Liver (tissue), 9 donors: ENCODE measurements around the gene C16orf92. TPM values are rescaled to one million over a fixed set of nuclear protein-coding genes. Genes with fewer than 3 reads are reported as not detected.

Experiments
- DNase-seq: peaks from one replicate; pipeline ENCODE4 v3.0.0-alpha.2; 2017; ENCODE audit warnings: low spot score
- H3K27ac ChIP-seq, 2 donors: one replicate each; pipeline ENCODE4 v1.7.0; 2013; ENCODE audit warnings: inconsistent platforms in 2 of 2, low read length in 2 of 2, control low read depth in 1 of 2, low read depth in 1 of 2, mild to moderate bottlenecking in 1 of 2
- H3K27me3 ChIP-seq, 4 donors: one replicate each; pipeline versions ENCODE4 v1.6.1 to v1.7.0; 2013; ENCODE audit warnings: low read length in 3 of 4, inconsistent platforms in 1 of 4, mild to moderate bottlenecking in 1 of 4, moderate library complexity in 1 of 4; ENCODE audit not compliant: control insufficient read depth in 4 of 4, insufficient read depth in 4 of 4
- H3K36me3 ChIP-seq, 4 donors: one replicate each; pipeline versions ENCODE4 v1.6.1 to v1.7.0; 2013; ENCODE audit warnings: low read length in 3 of 4, mild to moderate bottlenecking in 3 of 4, low read depth in 1 of 4, moderate library complexity in 1 of 4; ENCODE audit not compliant: control insufficient read depth in 4 of 4, insufficient read depth in 3 of 4
- H3K4me1 ChIP-seq, 4 donors: one replicate each; pipeline versions ENCODE4 v1.6.1 to v1.7.0; 2013; ENCODE audit warnings: low read length in 3 of 4, mild to moderate bottlenecking in 3 of 4, moderate library complexity in 1 of 4; ENCODE audit not compliant: control insufficient read depth in 4 of 4, insufficient read depth in 4 of 4
- H3K4me3 ChIP-seq, 3 donors: one replicate each; pipeline versions ENCODE4 v1.6.1 to v1.7.0; 2013; ENCODE audit warnings: low read length in 3 of 3, control low read depth in 1 of 3, low read depth in 1 of 3, mild to moderate bottlenecking in 1 of 3
- H3K9ac ChIP-seq, 2 donors: one replicate each; pipeline ENCODE4 v1.7.0; 2013; ENCODE audit warnings: low read length in 2 of 2, mild to moderate bottlenecking in 2 of 2, moderate library complexity in 2 of 2, control low read depth in 1 of 2, low read depth in 1 of 2
- H3K9me3 ChIP-seq, 4 donors: one replicate each; pipeline versions ENCODE4 v1.6.1 to v1.7.0; 2013; ENCODE audit warnings: low read length in 3 of 4; ENCODE audit not compliant: control insufficient read depth in 4 of 4
- CTCF ChIP-seq: fragments of 150-350 bp; IDR thresholded peaks from 2 replicates; pipeline ENCODE4 v1.5.1; 2017; ENCODE audit warnings: improper control_type of control experiment, low read depth, low read length; ENCODE audit not compliant: missing input control
- EGR1 ChIP-seq, 2 donors: IDR thresholded peaks; 2 replicates each; pipeline ENCODE4 v1.6.1; 2016 to 2018; ENCODE audit warnings: antibody characterized with exemption in 2 of 2, low read depth in 2 of 2
- GABPA ChIP-seq, 2 donors: IDR thresholded peaks in 1 of 2; conservative IDR thresholded peaks in 1 of 2; 2 replicates each; pipeline ENCODE4 v1.6.1; 2016; ENCODE audit warnings: antibody characterized with exemption in 2 of 2, mild to moderate bottlenecking in 1 of 2, moderate library complexity in 1 of 2
- HNF4A ChIP-seq, 2 donors: conservative IDR thresholded peaks; 2 replicates each; pipeline ENCODE4 v1.6.1; 2016; ENCODE audit warnings: antibody characterized with exemption in 2 of 2, mild to moderate bottlenecking in 2 of 2
- HNF4G ChIP-seq: IDR thresholded peaks from 2 replicates; pipeline ENCODE4 v1.6.1; 2016; ENCODE audit warnings: antibody characterized with exemption
- JUND ChIP-seq, 2 donors: IDR thresholded peaks; 2 replicates each; pipeline ENCODE4 v1.6.1; 2016; ENCODE audit warnings: antibody characterized with exemption in 2 of 2
- RAD21 ChIP-seq, 2 donors: IDR thresholded peaks; 2 replicates each; pipeline ENCODE4 v1.6.1; 2016; ENCODE audit warnings: antibody characterized with exemption in 2 of 2, mild to moderate bottlenecking in 2 of 2
- REST ChIP-seq: IDR thresholded peaks from 2 replicates; pipeline ENCODE4 v1.6.1; 2016; ENCODE audit warnings: antibody characterized with exemption, mild to moderate bottlenecking
- RXRA ChIP-seq, 2 donors: IDR thresholded peaks; 2 replicates each; pipeline ENCODE4 v1.6.1; 2017 to 2018; ENCODE audit warnings: antibody characterized with exemption in 2 of 2, mild to moderate bottlenecking in 1 of 2
- SP1 ChIP-seq: IDR thresholded peaks from 2 replicates; pipeline ENCODE4 v1.6.1; 2018; ENCODE audit warnings: antibody characterized with exemption, mild to moderate bottlenecking
- TAF1 ChIP-seq: conservative IDR thresholded peaks from 2 replicates; pipeline ENCODE4 v1.6.1; 2016; ENCODE audit warnings: antibody characterized with exemption, mild to moderate bottlenecking
- WGBS: extraction: QIAGEN DNeasy Blood & Tissue Kit; methylation state at CpG from one replicate; pipeline ENCODE4 v1.1.7; 2013; 5-methylcytosine and 5-hydroxymethylcytosine counted together
- polyA plus RNA-seq, 2 donors: library from polyadenylated mRNA; stranded (reverse) in 1 of 2; unstranded in 1 of 2; fragments of 200-250 nt in 1 of 2; fragments of >200 nt in 1 of 2; fragmentation: Nextera tagmentation in 1 of 2; extraction: Ambion mirVana in 1 of 2; gene quantifications; one replicate each; pipeline versions ENCODE4 v1.2.1 to v1.2.3, GENCODE V29; 2013 to 2015
- total RNA-seq, 2 donors: library from RNA; depleted of rRNA; stranded (reverse); fragments of >200 nt; gene quantifications; one replicate each; pipeline ENCODE4 v1.2.3, GENCODE V29; 2014
- TF ChIP-seq, protein P1 (sequence below): IDR thresholded peaks from 2 replicates; pipeline ENCODE4 v1.6.1; 2016; ENCODE audit warnings: antibody characterized with exemption
- donor health status: healthy.
- donor health status: healthy.
- donor health status: healthy.
- donor health status: healthy.
- donor health status: healthy.

Gene C16orf92
- total and polyA plus RNA-seq, 4 donors: not detected

DNA sequence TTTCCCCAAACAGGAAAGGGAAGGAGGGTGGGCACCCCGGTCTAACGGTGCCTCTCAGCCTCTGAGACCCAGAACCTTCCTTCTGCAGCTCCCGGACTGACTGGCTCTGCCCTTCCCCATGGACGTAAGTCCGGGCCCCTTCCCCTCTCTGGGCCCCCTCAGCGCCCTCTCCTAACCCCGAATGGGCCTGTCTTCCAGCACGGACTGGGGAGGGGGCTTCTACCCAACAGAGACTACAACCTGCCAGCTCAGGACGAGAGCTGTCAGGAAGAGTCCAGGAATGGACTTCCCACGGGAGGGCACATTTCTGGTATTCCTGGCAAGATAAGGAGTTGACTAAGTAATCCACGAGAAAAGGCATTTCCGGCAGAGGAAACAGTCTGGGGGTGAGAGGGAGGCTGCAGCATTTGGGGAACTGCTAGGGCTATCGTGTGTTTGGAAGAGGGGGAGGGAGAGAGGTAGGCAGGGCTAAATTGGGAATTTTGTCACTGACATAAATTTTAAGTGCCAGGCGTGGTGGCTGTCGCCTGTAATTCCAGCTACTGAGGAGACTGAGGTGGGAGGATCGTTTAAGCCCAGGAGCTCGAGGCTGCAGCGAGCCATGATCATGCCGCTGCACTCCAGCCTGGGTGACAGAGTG is 30.5 kb downstream of the C16orf92 start:
- H3K4me1 ChIP-seq: peaks cover 2 to 11% (median 7%) of the 10 kb centered on the region in 4 donors
- no peaks in the 10 kb centered on the region for H3K27me3 ChIP-seq
- H3K9me3 ChIP-seq: no peaks in the 10 kb centered on the region
- DNase-seq: no peak
- TF ChIP-seq JUND (IDR thresholded peaks at IDR 0.05) (no peak), EGR1 (IDR thresholded peaks at IDR 0.05; ENCODE audit: low read depth in 2 of 2) (no peak), SP1 (peak; percentile 14), TAF1 (no peak), HNF4A (conservative IDR thresholded peaks at IDR 0.05) (no peak)
- TF ChIP-seq, protein P1, sequence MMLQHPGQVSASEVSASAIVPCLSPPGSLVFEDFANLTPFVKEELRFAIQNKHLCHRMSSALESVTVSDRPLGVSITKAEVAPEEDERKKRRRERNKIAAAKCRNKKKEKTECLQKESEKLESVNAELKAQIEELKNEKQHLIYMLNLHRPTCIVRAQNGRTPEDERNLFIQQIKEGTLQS: no peak
- H3K27ac ChIP-seq: peak overlapping the region; percentile 4 to 32
- H3K9ac ChIP-seq: no peak overlapping the region
- no peaks in the 10 kb centered on the region for H3K36me3 ChIP-seq
- 13% methylated on average over 19 of the region's 19 CpGs for WGBS
- peak overlapping the region; percentile 43 to 63 (median 60) for H3K4me3 ChIP-seq

DNA sequence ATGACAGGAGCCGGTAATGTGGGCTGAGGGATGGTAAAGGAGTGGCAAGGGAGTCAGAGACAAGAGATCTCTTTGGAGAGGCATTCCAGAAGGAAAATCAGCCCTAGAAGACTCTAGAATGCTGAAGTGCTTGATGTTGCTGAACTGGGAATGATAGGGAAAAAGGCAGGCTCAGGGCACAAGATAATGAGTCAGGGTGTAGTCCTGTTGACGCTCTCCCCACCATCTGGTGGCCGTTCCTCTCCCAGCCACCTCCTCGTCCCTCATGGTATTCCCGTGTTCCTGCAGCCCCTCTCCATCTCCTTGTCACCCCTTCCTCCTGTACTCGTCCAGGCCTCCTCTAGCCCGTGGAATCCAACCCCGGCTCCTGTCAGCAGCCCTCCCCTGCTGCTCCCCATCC is 31.5 kb downstream of the C16orf92 start:
- Histone ChIP-seq H3K9me3 (no peaks in the 10 kb centered on the region), H3K27ac (no peak overlapping the region), H3K27me3 (no peaks in the 10 kb centered on the region), H3K4me1 (peaks cover 2 to 11% (median 7%) of the 10 kb centered on the region in 4 donors), H3K36me3 (no peaks in the 10 kb centered on the region), H3K9ac (no peak overlapping the region), H3K4me3 (no peak overlapping the region)
- WGBS: 83% methylated on average over 8 of the region's 8 CpGs
- TF ChIP-seq RXRA (IDR thresholded peaks at IDR 0.05) (no peak), REST (no peak), JUND (IDR thresholded peaks at IDR 0.05) (no peak), GABPA (IDR thresholded peaks at IDR 0.05 in 1 of 2, conservative IDR thresholded peaks at IDR 0.05 in 1 of 2) (no peak), HNF4G (no peak)
- DNase-seq: no peak

DNA sequence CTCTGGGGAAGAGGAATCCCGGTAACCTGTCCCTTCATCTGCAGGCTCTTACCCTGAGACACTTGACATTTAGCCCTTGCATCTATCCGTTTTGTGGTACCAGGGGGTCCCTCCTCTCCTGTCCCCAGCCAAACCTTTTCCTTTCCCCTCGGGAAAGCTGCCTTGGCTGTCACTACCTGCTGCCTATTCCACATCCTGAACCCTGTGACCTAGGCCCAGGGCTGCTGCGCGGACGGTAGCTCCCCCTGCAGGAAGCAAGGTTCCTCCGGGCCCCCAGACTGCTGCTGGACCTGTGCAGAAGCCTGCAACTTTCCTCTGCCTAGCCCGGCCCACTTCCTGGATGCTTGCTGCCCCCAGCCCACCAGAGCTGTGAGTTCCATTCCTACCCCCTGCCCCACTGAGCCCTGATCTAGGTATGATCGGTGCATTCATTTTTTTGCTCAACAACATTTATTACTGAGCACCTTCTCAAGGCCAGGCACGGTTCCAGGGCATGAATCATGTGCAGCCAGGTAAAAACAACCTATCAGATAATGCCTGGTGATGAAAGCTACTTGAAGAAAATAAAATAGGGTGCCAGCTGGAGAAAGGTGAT is 32.1 kb downstream of the C16orf92 start:
- Histone ChIP-seq H3K27me3 (no peaks in the 10 kb centered on the region), H3K4me1 (peaks cover 2 to 11% (median 7%) of the 10 kb centered on the region in 4 donors), H3K9ac (no peak overlapping the region), H3K36me3 (no peaks in the 10 kb centered on the region), H3K27ac (no peak overlapping the region), H3K9me3 (no peaks in the 10 kb centered on the region), H3K4me3 (no peak overlapping the region)
- DNase-seq: peak; percentile 67
- TF ChIP-seq HNF4A (conservative IDR thresholded peaks at IDR 0.05) (no peak), RAD21 (IDR thresholded peaks at IDR 0.05) (peak; percentile 24 to 64), CTCF (peak; percentile 22), RXRA (IDR thresholded peaks at IDR 0.05) (peak in 1 of 2 donors; percentile 8)
- WGBS: 43% methylated on average over 10 of the region's 10 CpGs
